ENCODE measurements around the gene GIMAP2. TPM values are rescaled to one million over a fixed set of nuclear protein-coding genes. Genes with fewer than 3 reads are reported as not detected.

The GIMAP2 gene
- polyA plus RNA-seq, 1 donor (not counting 4 experiments of a cell fraction or from before 2014, with no cell fraction given), result 3.2 TPM

- Histone ChIP-seq H3K9ac (ENCODE audit: control insufficient read depth, extremely low read depth, insufficient read depth, low read length) (no peak overlapping the region), H3K27me3 (ENCODE audit: control insufficient read depth, extremely low read depth, insufficient read depth, low read length) (no peaks in the 10 kb centered on the region)
Observed at GRCh38 chr7:150738092-150738491, 52.6 kb downstream of the GIMAP2 start.

DNA sequence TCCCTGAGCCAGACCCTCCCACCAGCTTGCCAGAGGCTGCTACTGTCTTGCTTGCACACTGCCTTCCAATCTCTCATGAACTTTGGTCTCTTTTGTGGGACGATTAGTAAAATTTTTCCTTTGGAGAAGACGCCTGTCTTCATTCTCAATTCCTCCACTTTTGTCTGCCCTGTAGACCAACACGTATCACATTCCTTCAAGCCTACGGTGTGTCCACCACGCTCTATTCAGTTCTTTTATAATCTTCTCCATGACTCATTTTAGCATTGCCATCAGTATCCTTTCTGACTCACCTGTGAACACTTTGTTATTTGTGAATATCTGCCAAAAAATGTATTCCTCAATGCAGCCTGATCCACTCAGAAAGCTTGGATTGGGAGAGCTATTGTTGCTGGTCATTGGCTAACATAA lies 53.1 kb downstream of the GIMAP2 start:
- no peak overlapping the region for H3K4me3 ChIP-seq (ENCODE audit: control insufficient read depth in 2 of 3, extremely low read depth in 1 of 3, insufficient read depth in 2 of 3, low read depth in 1 of 3, low read length in 3 of 3)
- no peaks in the 10 kb centered on the region for H3K36me3 ChIP-seq (ENCODE audit: control insufficient read depth in 2 of 2, extremely low read depth in 1 of 2, insufficient read depth in 2 of 2, low read length in 2 of 2)
- peak; percentile 78 for FAIRE-seq
- TF ChIP-seq CTCF (optimal IDR thresholded peaks at IDR 0.05 in 1 of 3, IDR thresholded peaks at IDR 0.05 in 1 of 3, conservative IDR thresholded peaks at IDR 0.05 in 1 of 3; ENCODE audit: extremely low read depth in 1 of 3, insufficient read depth in 2 of 3, low read length in 3 of 3) (no peak), EZH2 (IDR thresholded peaks at IDR 0.05; ENCODE audit: low read length) (no peak)
- DNase-seq (ENCODE audit: low read depth, low spot score), result peak; percentile 13
- no peak overlapping the region for H3K9ac ChIP-seq (ENCODE audit: control insufficient read depth, extremely low read depth, insufficient read depth, low read length)
- dilution Hi-C loops (cut with MboI; ENCODE audit: extremely low pct_ligation_motif_present, low sequenced_read_pairs), result no loop called here
- no peaks in the 10 kb centered on the region for H3K9me3 ChIP-seq (ENCODE audit: control insufficient read depth, low read depth, low read length)
- H3K4me2 ChIP-seq (ENCODE audit: control insufficient read depth, extremely low read depth, insufficient read depth, low read depth, low read length), result peak overlapping the region; percentile 17
- H3K27me3 ChIP-seq (ENCODE audit: control insufficient read depth, extremely low read depth, insufficient read depth, low read length), result no peaks in the 10 kb centered on the region
- no peaks in the 10 kb centered on the region for H3K79me2 ChIP-seq (ENCODE audit: control insufficient read depth, insufficient read depth, low read length)
- peaks cover 3% of the 10 kb centered on the region for H3K4me1 ChIP-seq (ENCODE audit: control insufficient read depth, extremely low read depth, insufficient read depth, low read length)
- no peaks in the 10 kb centered on the region for H4K20me1 ChIP-seq (ENCODE audit: control insufficient read depth, extremely low read depth, insufficient read depth, low read length)
- H3K9me1 ChIP-seq (ENCODE audit: control insufficient read depth, extremely low read depth, insufficient read depth, low read length), result no peaks in the 10 kb centered on the region
- no peak overlapping the region for H3K27ac ChIP-seq (ENCODE audit: control insufficient read depth, insufficient read depth, low read length)
- H2AFZ ChIP-seq (ENCODE audit: control insufficient read depth, low read length), result no peak overlapping the region

More at GRCh38 chr7:150738092-150738491, 52.6 kb downstream of the GIMAP2 start:
- Histone ChIP-seq H2AFZ (ENCODE audit: control insufficient read depth, low read length) (no peak overlapping the region), H3K4me3 (ENCODE audit: control insufficient read depth in 2 of 3, extremely low read depth in 1 of 3, insufficient read depth in 2 of 3, low read depth in 1 of 3, low read length in 3 of 3) (no peak overlapping the region), H3K4me1 (ENCODE audit: control insufficient read depth, extremely low read depth, insufficient read depth, low read length) (peaks cover 3% of the 10 kb centered on the region), H3K4me2 (ENCODE audit: control insufficient read depth, extremely low read depth, insufficient read depth, low read depth, low read length) (peak overlapping the region; percentile 17), H3K27ac (ENCODE audit: control insufficient read depth, insufficient read depth, low read length) (no peak overlapping the region), H3K9me1 (ENCODE audit: control insufficient read depth, extremely low read depth, insufficient read depth, low read length) (no peaks in the 10 kb centered on the region), H3K79me2 (ENCODE audit: control insufficient read depth, insufficient read depth, low read length) (no peaks in the 10 kb centered on the region), H4K20me1 (ENCODE audit: control insufficient read depth, extremely low read depth, insufficient read depth, low read length) (no peaks in the 10 kb centered on the region), H3K9me3 (ENCODE audit: control insufficient read depth, low read depth, low read length) (no peaks in the 10 kb centered on the region), H3K36me3 (ENCODE audit: control insufficient read depth in 2 of 2, extremely low read depth in 1 of 2, insufficient read depth in 2 of 2, low read length in 2 of 2) (no peaks in the 10 kb centered on the region)
- dilution Hi-C loops (cut with MboI; ENCODE audit: extremely low pct_ligation_motif_present, low sequenced_read_pairs), result no loop called here
- FAIRE-seq (no peak), DNase-seq (ENCODE audit: low read depth, low spot score) (no peak)
- TF ChIP-seq CTCF (optimal IDR thresholded peaks at IDR 0.05 in 1 of 3, IDR thresholded peaks at IDR 0.05 in 1 of 3, conservative IDR thresholded peaks at IDR 0.05 in 1 of 3; ENCODE audit: extremely low read depth in 1 of 3, insufficient read depth in 2 of 3, low read length in 3 of 3) (no peak), EZH2 (IDR thresholded peaks at IDR 0.05; ENCODE audit: low read length) (no peak)

Measured in keratinocyte (primary cell).